Panc1 (cell line): Measurements from ENCODE around the gene ASCL2. TPM values are rescaled to one million over a fixed set of nuclear protein-coding genes. Genes with fewer than 3 reads are reported as not detected.

Source experiments
- ATAC-seq: fragments of 200-7000 bp; cut with Tn5 transposase; 2 replicates; pipeline ENCODE4 v1.9.1; 2020; ENCODE audit warnings: mild to moderate bottlenecking, moderate library complexity
- BruUV-seq: library from RNA; stranded (reverse); fragments of 400-500 nt; replicated peaks from 2 replicates; lab custom pipeline; 2021; lab: Mats Ljungman, UMichigan
- CTCF ChIA-PET: fragments of 300-600 bp; sonication (Branson Sonifier 250); formaldehyde crosslinking; loops from one replicate; lab custom pipeline; 2022; ENCODE audit warnings: antibody characterized with exemption; lab: Charles Lee
- POLR2A ChIA-PET: fragments of 300-600 bp; sonication (Branson Sonifier 250); formaldehyde crosslinking; loops from one replicate; lab custom pipeline; 2022; ENCODE audit warnings: antibody characterized with exemption; lab: Charles Lee
- DNase-seq: peaks from one replicate; pipeline ENCODE4 v3.0.0-alpha.2; 2010; ENCODE audit warnings: low read depth, low spot score
- H3K27ac ChIP-seq: 2 replicates; pipeline ENCODE4 v1.5.1; 2011; ENCODE audit warnings: mild to moderate bottlenecking, low read length, inconsistent platforms
- H3K27me3 ChIP-seq: fragments of 200-500 bp; sonication (Bioruptor generic); 2 replicates; pipeline ENCODE4 v1.6.0; 2014; ENCODE audit warnings: low read length, inconsistent platforms; ENCODE audit not compliant: control insufficient read depth, insufficient read depth
- H3K36me3 ChIP-seq: fragments of 200-500 bp; sonication (Bioruptor generic); 2 replicates; pipeline ENCODE4 v1.5.1; 2014; ENCODE audit warnings: inconsistent platforms, mild to moderate bottlenecking, low read length, moderate library complexity; ENCODE audit not compliant: control insufficient read depth, insufficient read depth
- H3K4me1 ChIP-seq: 2 replicates; pipeline ENCODE4 v1.5.1; 2011; ENCODE audit warnings: inconsistent platforms, mild to moderate bottlenecking, low read length, moderate library complexity; ENCODE audit not compliant: control insufficient read depth, insufficient read depth
- H3K4me3 ChIP-seq, 2 experiments: 2 replicates each; pipeline ENCODE4 v1.5.1; 2011 to 2012; ENCODE audit warnings: low read depth in 2 of 2, low read length in 2 of 2, mild to moderate bottlenecking in 2 of 2, inconsistent platforms in 1 of 2, moderate library complexity in 1 of 2
- H3K9me3 ChIP-seq: fragments of 200-500 bp; sonication (Bioruptor generic); 2 replicates; pipeline ENCODE4 v1.5.1; 2014; ENCODE audit warnings: low read depth, mild to moderate bottlenecking, inconsistent platforms, low read length, moderate library complexity; ENCODE audit not compliant: control insufficient read depth, insufficient read depth
- CTCF ChIP-seq: fragments of 450-650 bp; IDR thresholded peaks from 2 replicates; pipeline ENCODE4 v1.5.1; 2017; ENCODE audit warnings: mild to moderate bottlenecking
- POLR2AphosphoS5 ChIP-seq: IDR thresholded peaks from 2 replicates; pipeline ENCODE4 v1.6.1; 2012; ENCODE audit warnings: mild to moderate bottlenecking, low read depth, low read length, moderate library complexity
- SIN3A ChIP-seq: IDR thresholded peaks from 2 replicates; pipeline ENCODE4 v1.6.1; 2012; ENCODE audit warnings: low read depth, mild to moderate bottlenecking, low read length, moderate library complexity, borderline replicate concordance; ENCODE audit not compliant: insufficient read depth
- TCF7L2 ChIP-seq: IDR thresholded peaks from 2 replicates; pipeline ENCODE4 v1.6.1; 2011; ENCODE audit warnings: mild to moderate bottlenecking, low read depth, low read length, inconsistent platforms
- in situ Hi-C: cut with HindIII; loops from 2 replicates; pipeline ENCODE4 v1.10.0; 2016; ENCODE audit warnings: low sequenced_read_pairs, low pct_unique_long_range_greater_than_20kb
- intact Hi-C: fragments of 100-400 bp; cut with micrococcal nuclease; formaldehyde crosslinking; loops from one replicate; pipeline ENCODE4 v1.10.0; 2022; ENCODE audit not compliant: unreplicated experiment
- total RNA-seq: library from RNA; stranded (reverse); gene quantifications from one replicate; pipeline ENCODE4 v1.2.1, GENCODE V29; 2021; ENCODE audit not compliant: unreplicated experiment
- TF ChIP-seq, protein P1 (sequence below), 2 experiments: IDR thresholded peaks; 2 replicates each; pipeline ENCODE4 v1.6.1; 2011 to 2012; ENCODE audit warnings: low read depth in 2 of 2, control low read depth in 1 of 2, low read length in 1 of 2, mild to moderate bottlenecking in 1 of 2, moderate library complexity in 1 of 2; ENCODE audit not compliant: insufficient read depth in 1 of 2

Gene ASCL2
- total RNA-seq, 1 experiment from 2014 or later = not detected

- no peaks in the 10 kb centered on the region for H3K4me1 ChIP-seq
- intact Hi-C loops = no loop called here
- ChIA-PET CTCF (no interaction called here), POLR2A (no interaction called here)
- peaks cover 18% of the 10 kb centered on the region for H3K27me3 ChIP-seq
- ATAC-seq (no peak), DNase-seq (no peak)
- H3K27ac ChIP-seq = no peak overlapping the region
- no peak for TF ChIP-seq TCF7L2
- no peak for TF ChIP-seq CTCF
- no peak for TF ChIP-seq POLR2AphosphoS5
- TF ChIP-seq, protein P1, sequence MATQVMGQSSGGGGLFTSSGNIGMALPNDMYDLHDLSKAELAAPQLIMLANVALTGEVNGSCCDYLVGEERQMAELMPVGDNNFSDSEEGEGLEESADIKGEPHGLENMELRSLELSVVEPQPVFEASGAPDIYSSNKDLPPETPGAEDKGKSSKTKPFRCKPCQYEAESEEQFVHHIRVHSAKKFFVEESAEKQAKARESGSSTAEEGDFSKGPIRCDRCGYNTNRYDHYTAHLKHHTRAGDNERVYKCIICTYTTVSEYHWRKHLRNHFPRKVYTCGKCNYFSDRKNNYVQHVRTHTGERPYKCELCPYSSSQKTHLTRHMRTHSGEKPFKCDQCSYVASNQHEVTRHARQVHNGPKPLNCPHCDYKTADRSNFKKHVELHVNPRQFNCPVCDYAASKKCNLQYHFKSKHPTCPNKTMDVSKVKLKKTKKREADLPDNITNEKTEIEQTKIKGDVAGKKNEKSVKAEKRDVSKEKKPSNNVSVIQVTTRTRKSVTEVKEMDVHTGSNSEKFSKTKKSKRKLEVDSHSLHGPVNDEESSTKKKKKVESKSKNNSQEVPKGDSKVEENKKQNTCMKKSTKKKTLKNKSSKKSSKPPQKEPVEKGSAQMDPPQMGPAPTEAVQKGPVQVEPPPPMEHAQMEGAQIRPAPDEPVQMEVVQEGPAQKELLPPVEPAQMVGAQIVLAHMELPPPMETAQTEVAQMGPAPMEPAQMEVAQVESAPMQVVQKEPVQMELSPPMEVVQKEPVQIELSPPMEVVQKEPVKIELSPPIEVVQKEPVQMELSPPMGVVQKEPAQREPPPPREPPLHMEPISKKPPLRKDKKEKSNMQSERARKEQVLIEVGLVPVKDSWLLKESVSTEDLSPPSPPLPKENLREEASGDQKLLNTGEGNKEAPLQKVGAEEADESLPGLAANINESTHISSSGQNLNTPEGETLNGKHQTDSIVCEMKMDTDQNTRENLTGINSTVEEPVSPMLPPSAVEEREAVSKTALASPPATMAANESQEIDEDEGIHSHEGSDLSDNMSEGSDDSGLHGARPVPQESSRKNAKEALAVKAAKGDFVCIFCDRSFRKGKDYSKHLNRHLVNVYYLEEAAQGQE (IDR thresholded peaks at IDR 0.05; ENCODE audit: insufficient read depth in 1 of 2, low read depth in 2 of 2, low read length in 1 of 2) = no peak
- no peak for TF ChIP-seq SIN3A
- no peak overlapping the region for H3K4me3 ChIP-seq
- in situ Hi-C loops = no loop called here
- H3K36me3 ChIP-seq = no peaks in the 10 kb centered on the region
- no TSS peak for BruUV-seq
- H3K9me3 ChIP-seq = no peaks in the 10 kb centered on the region; the same call in 1 of the 2 replicates
These were observed 49.4 kb downstream of the ASCL2 start for GRCh38 chr11:2221024-2221423.

GRCh38 chr11:2220173-2220771 lies 50.1 kb downstream of the ASCL2 start:
- TF ChIP-seq CTCF (no peak), TCF7L2 (no peak), SIN3A (no peak), POLR2AphosphoS5 (no peak)
- TF ChIP-seq, protein P1 (IDR thresholded peaks at IDR 0.05; ENCODE audit: insufficient read depth in 1 of 2, low read depth in 2 of 2, low read length in 1 of 2) = no peak
- Histone ChIP-seq H3K9me3 (no peaks in the 10 kb centered on the region; the same call in 1 of the 2 replicates), H3K27me3 (peaks cover 18% of the 10 kb centered on the region), H3K27ac (no peak overlapping the region), H3K4me3 (no peak overlapping the region), H3K4me1 (no peaks in the 10 kb centered on the region), H3K36me3 (no peaks in the 10 kb centered on the region)
- BruUV-seq = no TSS peak
- in situ Hi-C loops (no loop called here), intact Hi-C loops (no loop called here)
- DNase-seq (no peak), ATAC-seq (no peak)
- POLR2A ChIA-PET = no interaction called here
- CTCF ChIA-PET = no interaction called here
